AG04450 (cell line): ENCODE data around the gene TSHZ2. TPM values are rescaled to one million over a fixed set of nuclear protein-coding genes. Genes with fewer than 3 reads are reported as not detected.
"Not testable (repeated sequence)": the region's sequence is repeated elsewhere in the genome, so short reads cannot be mapped to it uniquely, and the experiment has no call there.

Experiments used
- CTCF ChIA-PET: fragments of 300-600, 350-600 bp; formaldehyde crosslinking; extraction: SDS; loops from one replicate; lab custom pipeline; 2022; ENCODE audit warnings: antibody characterized with exemption, inconsistent platforms; lab: Charles Lee
- POLR2A ChIA-PET: fragments of 350-600 bp; formaldehyde crosslinking; extraction: SDS; loops from one replicate; lab custom pipeline; 2021; ENCODE audit warnings: antibody characterized with exemption, inconsistent platforms; lab: Yijun Ruan, JAX
- DNase-seq: peaks from one replicate; pipeline ENCODE4 v3.0.0-alpha.2; 2011; ENCODE audit warnings: low read depth, low spot score
- H3K27ac ChIP-seq: one replicate; pipeline ENCODE4 v1.5.1; 2012; ENCODE audit warnings: low read depth, low read length, control low read depth
- H3K27me3 ChIP-seq: one replicate; pipeline ENCODE4 v1.6.0; 2012; ENCODE audit warnings: low read length; ENCODE audit not compliant: control insufficient read depth, insufficient read depth
- H3K4me3 ChIP-seq: 2 replicates; pipeline ENCODE4 v1.5.1; 2011; ENCODE audit warnings: mild to moderate bottlenecking, low read depth, low read length, control low read depth
- H3K9me3 ChIP-seq: 2 replicates; pipeline ENCODE4 v1.5.1; 2012; ENCODE audit warnings: low read length; ENCODE audit not compliant: control insufficient read depth, insufficient read depth
- polyA plus RNA-seq: library from polyadenylated mRNA; depleted of rRNA; stranded (reverse); fragments of >200 nt; gene quantifications from 2 replicates; pipeline ENCODE4 v1.2.3, GENCODE V29; 2011
- TF ChIP-seq, protein P1 (sequence below): IDR thresholded peaks from 2 replicates; pipeline ENCODE4 v1.5.1; 2011; ENCODE audit warnings: low read depth, low read length, control low read depth, inconsistent platforms

TSHZ2 gene
- polyA plus RNA-seq, 1 experiment = not detected

DNA sequence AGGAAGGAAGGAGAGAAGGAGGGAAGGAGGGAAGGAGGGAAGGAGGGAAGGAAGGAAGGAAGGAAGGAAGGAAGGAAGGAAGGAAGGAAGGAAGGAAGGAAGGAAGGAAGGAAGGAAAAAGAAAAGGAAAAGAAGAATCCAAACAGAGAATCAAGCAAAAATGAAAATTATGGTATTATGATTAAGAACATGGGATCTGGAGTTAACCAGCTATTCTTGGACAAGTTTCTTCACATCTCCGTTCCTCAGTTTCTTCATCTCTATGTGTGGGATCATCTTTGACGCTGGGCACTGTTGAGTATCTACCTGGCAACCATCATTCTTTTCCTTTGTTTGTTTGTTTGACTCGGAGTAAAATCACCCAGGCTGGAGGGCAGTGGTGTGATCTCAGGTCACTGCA is 549.9 kb downstream of the TSHZ2 start:
- H3K4me3 ChIP-seq = no peak overlapping the region
- CTCF ChIA-PET = no interaction called here
- TF ChIP-seq, protein P1, sequence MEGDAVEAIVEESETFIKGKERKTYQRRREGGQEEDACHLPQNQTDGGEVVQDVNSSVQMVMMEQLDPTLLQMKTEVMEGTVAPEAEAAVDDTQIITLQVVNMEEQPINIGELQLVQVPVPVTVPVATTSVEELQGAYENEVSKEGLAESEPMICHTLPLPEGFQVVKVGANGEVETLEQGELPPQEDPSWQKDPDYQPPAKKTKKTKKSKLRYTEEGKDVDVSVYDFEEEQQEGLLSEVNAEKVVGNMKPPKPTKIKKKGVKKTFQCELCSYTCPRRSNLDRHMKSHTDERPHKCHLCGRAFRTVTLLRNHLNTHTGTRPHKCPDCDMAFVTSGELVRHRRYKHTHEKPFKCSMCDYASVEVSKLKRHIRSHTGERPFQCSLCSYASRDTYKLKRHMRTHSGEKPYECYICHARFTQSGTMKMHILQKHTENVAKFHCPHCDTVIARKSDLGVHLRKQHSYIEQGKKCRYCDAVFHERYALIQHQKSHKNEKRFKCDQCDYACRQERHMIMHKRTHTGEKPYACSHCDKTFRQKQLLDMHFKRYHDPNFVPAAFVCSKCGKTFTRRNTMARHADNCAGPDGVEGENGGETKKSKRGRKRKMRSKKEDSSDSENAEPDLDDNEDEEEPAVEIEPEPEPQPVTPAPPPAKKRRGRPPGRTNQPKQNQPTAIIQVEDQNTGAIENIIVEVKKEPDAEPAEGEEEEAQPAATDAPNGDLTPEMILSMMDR = no peak
- no peaks in the 10 kb centered on the region for H3K9me3 ChIP-seq
- no peak for DNase-seq
- no peaks in the 10 kb centered on the region for H3K27me3 ChIP-seq
- H3K27ac ChIP-seq = no peak overlapping the region
- POLR2A ChIA-PET = no interaction called here

DNA sequence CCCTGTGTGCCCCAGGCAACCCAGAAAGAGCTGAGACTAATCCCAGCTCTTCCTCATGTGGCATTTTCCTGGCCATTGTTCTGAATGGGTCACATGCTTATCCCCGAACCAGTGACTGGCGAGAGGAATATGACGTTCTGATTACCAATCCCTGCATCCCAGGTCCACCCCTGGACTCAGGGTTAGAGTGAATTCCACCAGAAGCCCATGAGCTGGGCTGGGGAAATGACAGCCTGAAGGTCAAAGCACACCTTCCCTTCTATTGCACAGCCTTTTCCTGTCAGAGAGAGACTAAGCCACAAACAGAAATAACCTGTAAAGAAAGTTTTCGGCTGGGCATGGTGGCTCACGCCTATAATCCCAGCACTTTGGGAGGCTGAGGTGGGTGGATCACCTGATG is 550.5 kb downstream of the TSHZ2 start:
- no peak overlapping the region for H3K27ac ChIP-seq
- ChIA-PET CTCF (interaction anchor here (0.8 kb wide), 1 partner anchor 25 kb away, joined by 3 read pairs; no protein-coding TSS in a partner anchor), POLR2A (no interaction called here)
- H3K27me3 ChIP-seq = no peaks in the 10 kb centered on the region
- no peak for DNase-seq
- no peaks in the 10 kb centered on the region for H3K9me3 ChIP-seq
- no peak overlapping the region for H3K4me3 ChIP-seq
- TF ChIP-seq, protein P1 = no peak

DNA sequence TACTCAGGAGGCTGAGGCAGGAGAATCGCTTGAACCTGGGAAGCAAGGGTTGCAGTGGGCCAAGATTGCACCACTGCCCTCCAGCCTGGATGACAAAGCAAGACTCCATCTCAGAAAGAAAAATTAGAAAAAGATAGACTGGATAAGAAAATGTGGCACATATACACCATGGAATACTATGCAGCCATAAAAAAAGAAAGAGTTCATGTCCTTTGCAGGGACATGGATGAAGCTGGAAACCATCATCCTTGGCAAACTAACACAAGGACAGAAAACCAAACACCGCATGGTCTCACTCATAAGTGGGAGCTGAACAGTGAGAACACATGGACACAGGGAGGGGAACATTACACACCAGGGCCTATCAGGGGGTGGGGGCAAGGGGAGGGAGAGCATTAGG is 551.5 kb downstream of the TSHZ2 start:
- H3K27me3 ChIP-seq, H3K4me3 ChIP-seq, DNase-seq, CTCF ChIA-PET, POLR2A ChIA-PET, H3K9me3 ChIP-seq, H3K27ac ChIP-seq: not testable (repeated sequence)

DNA sequence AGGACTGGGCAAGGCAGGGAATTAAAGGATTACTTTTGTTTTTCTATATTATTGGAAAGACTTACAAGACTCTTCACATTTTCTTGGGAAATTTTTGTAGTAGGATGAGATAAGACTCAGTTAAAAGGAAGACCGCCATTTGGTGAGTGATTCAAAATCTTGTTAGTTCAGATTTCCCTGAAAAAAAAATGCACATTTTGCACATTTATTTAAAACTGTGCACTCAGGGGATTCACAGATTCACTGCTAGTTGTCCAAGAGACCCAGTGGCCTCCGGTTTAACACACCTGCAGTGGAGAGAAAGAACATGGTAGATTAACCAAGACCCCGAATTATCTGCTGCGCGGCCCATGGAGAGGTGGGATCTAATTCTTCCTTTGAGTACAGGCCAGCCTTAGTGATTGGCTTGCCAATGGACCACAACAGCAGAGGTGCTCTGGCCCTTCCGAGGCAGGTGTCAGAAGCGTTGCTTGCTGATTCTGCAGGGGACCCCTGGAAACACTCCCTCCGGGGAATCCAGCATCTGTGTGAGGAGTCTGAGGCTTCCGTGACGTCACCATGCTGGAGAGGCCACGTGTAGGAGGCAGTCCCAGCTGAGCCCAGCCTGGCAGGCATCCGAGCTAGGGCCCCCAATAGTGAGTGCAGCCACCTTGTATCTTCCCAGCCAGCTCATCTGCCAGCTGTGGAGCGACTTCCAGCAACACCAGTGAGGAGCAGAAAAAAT is 552.6 kb downstream of the TSHZ2 start:
- Histone ChIP-seq H3K27me3 (no peaks in the 10 kb centered on the region), H3K4me3 (no peak overlapping the region), H3K9me3 (no peaks in the 10 kb centered on the region), H3K27ac (no peak overlapping the region)
- TF ChIP-seq, protein P1 = no peak
- no peak for DNase-seq
- ChIA-PET POLR2A (no interaction called here), CTCF (no interaction called here)

DNA sequence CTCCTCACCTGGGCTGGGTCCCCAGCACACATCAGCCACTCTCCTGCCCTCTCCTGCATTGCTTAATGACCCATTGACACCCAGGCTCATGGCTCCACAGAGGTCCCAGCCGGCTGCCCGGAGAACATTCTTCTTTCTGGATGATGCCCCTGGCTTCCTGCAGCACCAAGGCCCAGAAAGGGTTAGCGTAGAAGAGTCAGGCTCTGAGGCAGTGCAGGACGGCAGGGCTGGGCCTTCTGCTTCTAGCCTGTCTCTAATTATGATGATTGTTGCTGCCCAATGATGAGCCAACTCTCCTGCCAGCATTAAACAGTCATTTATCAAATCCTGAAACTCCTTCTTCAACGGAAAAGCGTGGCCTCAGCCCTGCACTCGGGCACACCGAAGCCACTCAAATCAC is 555.0 kb downstream of the TSHZ2 start:
- CTCF ChIA-PET = interaction anchor here (0.8 kb wide), 1 partner anchor 21 kb away, joined by 3 read pairs; no protein-coding TSS in a partner anchor

More for the DNA sequence above, 555.0 kb downstream of the TSHZ2 start:
- TF ChIP-seq, protein P1 = no peak
- Histone ChIP-seq H3K27me3 (no peaks in the 10 kb centered on the region), H3K9me3 (no peaks in the 10 kb centered on the region), H3K27ac (no peak overlapping the region), H3K4me3 (no peak overlapping the region)
- POLR2A ChIA-PET = no interaction called here
- DNase-seq = no peak
